GM23338 (cell line): ENCODE results near the gene STIM1. TPM values are rescaled to one million over a fixed set of nuclear protein-coding genes. Genes with fewer than 3 reads are reported as not detected.

Source experiments
- ATAC-seq: fragments of 200-7000 bp; cut with Tn5 transposase; 3 replicates; pipeline ENCODE4 v1.9.1; 2020
- DNase-seq: peaks from one replicate; pipeline ENCODE4 v3.0.0-alpha.2; 2015; ENCODE audit warnings: low spot score
- H2AFZ ChIP-seq: fragments of 200-600 bp; sonication (generic); 2 replicates; pipeline ENCODE4 v1.8.0; 2016; ENCODE audit warnings: antibody characterized with exemption, mild to moderate bottlenecking, moderate library complexity
- H3F3A ChIP-seq: fragments of 200-600 bp; sonication (generic); replicated peaks from 2 replicates; pipeline ENCODE4 v1.8.0; 2017; ENCODE audit warnings: antibody characterized with exemption, mixed run types, low read depth
- H3K27ac ChIP-seq: fragments of 200-600 bp; sonication (generic); 2 replicates; pipeline ENCODE4 v1.6.1; 2016; ENCODE audit warnings: low read depth
- H3K27me3 ChIP-seq: fragments of 200-600 bp; sonication (generic); 2 replicates; pipeline ENCODE4 v1.8.0; 2016; ENCODE audit warnings: mild to moderate bottlenecking, mixed run types, moderate library complexity; ENCODE audit not compliant: insufficient read depth
- H3K36me3 ChIP-seq: fragments of 200-600 bp; sonication (generic); 2 replicates; pipeline ENCODE4 v1.8.0; 2016; ENCODE audit warnings: mild to moderate bottlenecking; ENCODE audit not compliant: insufficient read depth
- H3K4me1 ChIP-seq: fragments of 200-600 bp; sonication (generic); 2 replicates; pipeline ENCODE4 v1.8.0; 2016; ENCODE audit warnings: mild to moderate bottlenecking, moderate library complexity; ENCODE audit not compliant: insufficient read depth
- H3K4me2 ChIP-seq: fragments of 200-600 bp; sonication (generic); 2 replicates; pipeline ENCODE4 v1.7.1; 2017; ENCODE audit warnings: mixed run types
- H3K4me3 ChIP-seq: fragments of 200-600 bp; sonication (generic); 2 replicates; pipeline ENCODE4 v1.6.1; 2016; ENCODE audit warnings: mixed run types
- H3K79me2 ChIP-seq: fragments of 200-600 bp; sonication (generic); replicated peaks from 2 replicates; pipeline ENCODE4 v1.8.0; 2017; ENCODE audit warnings: mild to moderate bottlenecking; ENCODE audit not compliant: insufficient read depth
- H3K9me2 ChIP-seq: fragments of 200-600 bp; sonication (generic); 2 replicates; pipeline ENCODE4 v1.8.0; 2017; ENCODE audit not compliant: insufficient read depth
- H4K20me1 ChIP-seq: fragments of 200-600 bp; sonication (generic); replicated peaks from 2 replicates; pipeline ENCODE4 v1.8.0; 2017; ENCODE audit warnings: mild to moderate bottlenecking; ENCODE audit not compliant: insufficient read depth
- H3K27ac Mint-ChIP-seq: 2 replicates; pipeline ENCODE4 v1.8.0; 2020; ENCODE audit warnings: inconsistent platforms, mild to moderate bottlenecking, moderate library complexity, mixed read lengths
- H3K27me3 Mint-ChIP-seq: 3 replicates; pipeline ENCODE4 v1.8.0; 2022; ENCODE audit warnings: low read depth, mild to moderate bottlenecking, moderate library complexity, mixed read lengths, inconsistent platforms; ENCODE audit not compliant: insufficient read depth, poor library complexity
- H3K36me3 Mint-ChIP-seq: 3 replicates; pipeline ENCODE4 v1.8.0; 2021; ENCODE audit warnings: low read depth, mild to moderate bottlenecking, inconsistent platforms, moderate library complexity, mixed read lengths
- H3K4me1 Mint-ChIP-seq: 3 replicates; pipeline ENCODE4 v1.8.0; 2020; ENCODE audit warnings: mild to moderate bottlenecking, inconsistent platforms, mixed read lengths
- H3K4me3 Mint-ChIP-seq: 3 replicates; pipeline ENCODE4 v1.8.0; 2021; ENCODE audit warnings: moderate library complexity, mild to moderate bottlenecking, inconsistent platforms, mixed read lengths
- H3K9me3 Mint-ChIP-seq: 3 replicates; pipeline ENCODE4 v1.8.0; 2020; ENCODE audit warnings: moderate library complexity, mild to moderate bottlenecking, inconsistent platforms, mixed read lengths
- EZH2 ChIP-seq: fragments of 200-600 bp; sonication (generic); IDR thresholded peaks from one replicate; pipeline ENCODE4 v1.8.0; 2017; ENCODE audit warnings: antibody characterized with exemption, mild to moderate bottlenecking, low read depth; ENCODE audit not compliant: unreplicated experiment
- EZH2phosphoT487 ChIP-seq: fragments of 200-600 bp; sonication (generic); IDR thresholded peaks from one replicate; pipeline ENCODE4 v1.8.1; 2018; ENCODE audit warnings: antibody characterized with exemption; ENCODE audit not compliant: unreplicated experiment
- NANOG ChIP-seq: IDR thresholded peaks from 2 replicates; pipeline ENCODE4 v1.6.1; 2016; ENCODE audit warnings: antibody characterized with exemption, borderline replicate concordance
- POLR2AphosphoS5 ChIP-seq: IDR thresholded peaks from 2 replicates; pipeline ENCODE4 v1.6.1; 2016; ENCODE audit warnings: antibody characterized with exemption, low read depth
- polyA plus RNA-seq: library from polyadenylated mRNA; unstranded; fragments of >200 nt; fragmentation: Nextera tagmentation; extraction: Ambion mirVana; gene quantifications from 2 replicates; pipeline ENCODE4 v1.2.1, GENCODE V29; 2016
- total RNA-seq: library from RNA; depleted of rRNA; stranded (reverse); fragments of >200 nt; shearing (Covaris generic); gene quantifications from 2 replicates; pipeline ENCODE4 v1.2.3, GENCODE V29; 2014
- TF ChIP-seq, protein P1 (sequence below): IDR thresholded peaks from 2 replicates; pipeline ENCODE4 v1.6.1; 2016; ENCODE audit warnings: antibody characterized with exemption
- TF ChIP-seq, protein P2 (sequence below): fragments of 250-450 bp; sonication (Bioruptor Pico); IDR thresholded peaks from 2 replicates; pipeline ENCODE4 v1.5.0; 2020; ENCODE audit warnings: mild to moderate bottlenecking, moderate library complexity
- TF ChIP-seq, protein P3 (sequence below), 2 experiments: fragments of 200-600 bp in 1 of 2; sonication (generic) in 1 of 2; conservative IDR thresholded peaks; 2 replicates each; pipeline versions ENCODE4 v1.5.1 to v1.6.1; 2016 to 2017; ENCODE audit warnings: antibody characterized with exemption in 2 of 2, low read depth in 2 of 2, mild to moderate bottlenecking in 2 of 2, moderate library complexity in 1 of 2

Gene STIM1
- total and polyA plus RNA-seq, 2 experiments from 2014 or later = 3.5 to 14.0 TPM

DNA sequence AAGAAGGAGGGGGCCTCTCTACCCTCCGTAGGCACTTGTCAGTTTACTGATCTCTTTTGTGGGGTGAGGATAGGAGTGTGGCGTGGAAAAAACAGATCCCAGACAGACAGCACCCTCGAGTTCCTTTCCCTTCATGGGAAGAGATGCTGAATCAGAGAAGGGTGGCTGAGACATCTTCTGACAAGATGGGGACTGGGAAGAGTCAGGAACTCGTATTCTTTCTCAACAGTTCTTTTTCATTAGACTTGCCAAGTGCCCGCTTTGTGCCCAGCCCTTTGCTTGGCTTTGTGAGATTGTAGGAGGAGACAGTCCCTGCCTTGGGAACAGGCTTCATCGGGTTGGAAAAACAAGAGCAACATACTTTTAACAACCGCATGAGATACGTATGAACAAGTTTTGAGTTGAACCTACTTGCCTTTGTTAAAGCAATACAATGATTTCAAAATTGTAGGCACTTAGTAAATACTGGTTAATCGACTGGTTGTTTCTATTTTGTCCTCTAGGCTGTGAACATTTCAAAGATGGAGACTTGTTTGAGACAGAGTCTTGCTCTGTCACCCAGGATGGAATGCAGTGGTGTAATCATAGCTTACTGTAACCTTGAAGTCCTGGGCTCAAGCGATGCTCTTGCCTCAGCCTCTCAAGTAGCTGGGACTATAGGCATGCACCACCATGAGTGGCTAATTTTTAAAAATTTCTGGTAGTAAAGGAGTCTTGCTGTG lies 240.2 kb downstream of the STIM1 start:
- TF ChIP-seq, protein P1, sequence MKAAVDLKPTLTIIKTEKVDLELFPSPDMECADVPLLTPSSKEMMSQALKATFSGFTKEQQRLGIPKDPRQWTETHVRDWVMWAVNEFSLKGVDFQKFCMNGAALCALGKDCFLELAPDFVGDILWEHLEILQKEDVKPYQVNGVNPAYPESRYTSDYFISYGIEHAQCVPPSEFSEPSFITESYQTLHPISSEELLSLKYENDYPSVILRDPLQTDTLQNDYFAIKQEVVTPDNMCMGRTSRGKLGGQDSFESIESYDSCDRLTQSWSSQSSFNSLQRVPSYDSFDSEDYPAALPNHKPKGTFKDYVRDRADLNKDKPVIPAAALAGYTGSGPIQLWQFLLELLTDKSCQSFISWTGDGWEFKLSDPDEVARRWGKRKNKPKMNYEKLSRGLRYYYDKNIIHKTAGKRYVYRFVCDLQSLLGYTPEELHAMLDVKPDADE = no peak
- Mint-ChIP-seq H3K36me3 (no peaks in the 10 kb centered on the region), H3K4me3 (peak overlapping the region; percentile 98), H3K9me3 (no peaks in the 10 kb centered on the region), H3K27ac (peak overlapping the region; percentile 95), H3K27me3 (peaks cover 2% of the 10 kb centered on the region), H3K4me1 (peaks cover 22% of the 10 kb centered on the region)
- no peak overlapping the region for H3K27ac ChIP-seq
- no peaks in the 10 kb centered on the region for H3K27me3 ChIP-seq
- H3K4me1 ChIP-seq = peaks cover 15% of the 10 kb centered on the region
- no peak for DNase-seq
- peak overlapping the region; percentile 98 for H3K4me3 ChIP-seq
- H3K9me2 ChIP-seq = no peaks in the 10 kb centered on the region
- H3K36me3 ChIP-seq = no peaks in the 10 kb centered on the region
- peaks cover 50% of the 10 kb centered on the region for H3K79me2 ChIP-seq
- no peak for ATAC-seq
- H4K20me1 ChIP-seq = peaks cover 3% of the 10 kb centered on the region; the same call in 1 of the 2 replicates
- H3F3A ChIP-seq = no peaks in the 10 kb centered on the region
- H2AFZ ChIP-seq = peak overlapping the region; percentile 88; the same call in 1 of the 2 replicates
- H3K4me2 ChIP-seq = peak overlapping the region; percentile 93

GRCh38 chr11:4098026-4098621 lies 242.7 kb downstream of the STIM1 start:
- H3K9me3 Mint-ChIP-seq = no peaks in the 10 kb centered on the region
- H3K4me1 ChIP-seq = peaks cover 15% of the 10 kb centered on the region
- no peak overlapping the region for H3K4me2 ChIP-seq
- ATAC-seq (no peak), DNase-seq (no peak)
- H2AFZ ChIP-seq = no peak overlapping the region
- no peak overlapping the region for H3K27ac Mint-ChIP-seq
- peaks cover 22% of the 10 kb centered on the region for H3K4me1 Mint-ChIP-seq
- peaks cover 13% of the 10 kb centered on the region; the same call in 2 of the 3 replicates for H3K36me3 Mint-ChIP-seq
- H3K27me3 Mint-ChIP-seq = peaks cover 2% of the 10 kb centered on the region
- no peak overlapping the region for H3K4me3 Mint-ChIP-seq
- H3K9me2 ChIP-seq = no peaks in the 10 kb centered on the region
- no peaks in the 10 kb centered on the region for H3F3A ChIP-seq
- no peak overlapping the region for H3K4me3 ChIP-seq
- H3K27ac ChIP-seq = no peak overlapping the region
- no peaks in the 10 kb centered on the region for H3K36me3 ChIP-seq
- peaks cover 55% of the 10 kb centered on the region for H3K79me2 ChIP-seq
- no peaks in the 10 kb centered on the region for H3K27me3 ChIP-seq
- peaks cover 6% of the 10 kb centered on the region for H4K20me1 ChIP-seq
- no peak for TF ChIP-seq EZH2phosphoT487
- TF ChIP-seq, protein P2, sequence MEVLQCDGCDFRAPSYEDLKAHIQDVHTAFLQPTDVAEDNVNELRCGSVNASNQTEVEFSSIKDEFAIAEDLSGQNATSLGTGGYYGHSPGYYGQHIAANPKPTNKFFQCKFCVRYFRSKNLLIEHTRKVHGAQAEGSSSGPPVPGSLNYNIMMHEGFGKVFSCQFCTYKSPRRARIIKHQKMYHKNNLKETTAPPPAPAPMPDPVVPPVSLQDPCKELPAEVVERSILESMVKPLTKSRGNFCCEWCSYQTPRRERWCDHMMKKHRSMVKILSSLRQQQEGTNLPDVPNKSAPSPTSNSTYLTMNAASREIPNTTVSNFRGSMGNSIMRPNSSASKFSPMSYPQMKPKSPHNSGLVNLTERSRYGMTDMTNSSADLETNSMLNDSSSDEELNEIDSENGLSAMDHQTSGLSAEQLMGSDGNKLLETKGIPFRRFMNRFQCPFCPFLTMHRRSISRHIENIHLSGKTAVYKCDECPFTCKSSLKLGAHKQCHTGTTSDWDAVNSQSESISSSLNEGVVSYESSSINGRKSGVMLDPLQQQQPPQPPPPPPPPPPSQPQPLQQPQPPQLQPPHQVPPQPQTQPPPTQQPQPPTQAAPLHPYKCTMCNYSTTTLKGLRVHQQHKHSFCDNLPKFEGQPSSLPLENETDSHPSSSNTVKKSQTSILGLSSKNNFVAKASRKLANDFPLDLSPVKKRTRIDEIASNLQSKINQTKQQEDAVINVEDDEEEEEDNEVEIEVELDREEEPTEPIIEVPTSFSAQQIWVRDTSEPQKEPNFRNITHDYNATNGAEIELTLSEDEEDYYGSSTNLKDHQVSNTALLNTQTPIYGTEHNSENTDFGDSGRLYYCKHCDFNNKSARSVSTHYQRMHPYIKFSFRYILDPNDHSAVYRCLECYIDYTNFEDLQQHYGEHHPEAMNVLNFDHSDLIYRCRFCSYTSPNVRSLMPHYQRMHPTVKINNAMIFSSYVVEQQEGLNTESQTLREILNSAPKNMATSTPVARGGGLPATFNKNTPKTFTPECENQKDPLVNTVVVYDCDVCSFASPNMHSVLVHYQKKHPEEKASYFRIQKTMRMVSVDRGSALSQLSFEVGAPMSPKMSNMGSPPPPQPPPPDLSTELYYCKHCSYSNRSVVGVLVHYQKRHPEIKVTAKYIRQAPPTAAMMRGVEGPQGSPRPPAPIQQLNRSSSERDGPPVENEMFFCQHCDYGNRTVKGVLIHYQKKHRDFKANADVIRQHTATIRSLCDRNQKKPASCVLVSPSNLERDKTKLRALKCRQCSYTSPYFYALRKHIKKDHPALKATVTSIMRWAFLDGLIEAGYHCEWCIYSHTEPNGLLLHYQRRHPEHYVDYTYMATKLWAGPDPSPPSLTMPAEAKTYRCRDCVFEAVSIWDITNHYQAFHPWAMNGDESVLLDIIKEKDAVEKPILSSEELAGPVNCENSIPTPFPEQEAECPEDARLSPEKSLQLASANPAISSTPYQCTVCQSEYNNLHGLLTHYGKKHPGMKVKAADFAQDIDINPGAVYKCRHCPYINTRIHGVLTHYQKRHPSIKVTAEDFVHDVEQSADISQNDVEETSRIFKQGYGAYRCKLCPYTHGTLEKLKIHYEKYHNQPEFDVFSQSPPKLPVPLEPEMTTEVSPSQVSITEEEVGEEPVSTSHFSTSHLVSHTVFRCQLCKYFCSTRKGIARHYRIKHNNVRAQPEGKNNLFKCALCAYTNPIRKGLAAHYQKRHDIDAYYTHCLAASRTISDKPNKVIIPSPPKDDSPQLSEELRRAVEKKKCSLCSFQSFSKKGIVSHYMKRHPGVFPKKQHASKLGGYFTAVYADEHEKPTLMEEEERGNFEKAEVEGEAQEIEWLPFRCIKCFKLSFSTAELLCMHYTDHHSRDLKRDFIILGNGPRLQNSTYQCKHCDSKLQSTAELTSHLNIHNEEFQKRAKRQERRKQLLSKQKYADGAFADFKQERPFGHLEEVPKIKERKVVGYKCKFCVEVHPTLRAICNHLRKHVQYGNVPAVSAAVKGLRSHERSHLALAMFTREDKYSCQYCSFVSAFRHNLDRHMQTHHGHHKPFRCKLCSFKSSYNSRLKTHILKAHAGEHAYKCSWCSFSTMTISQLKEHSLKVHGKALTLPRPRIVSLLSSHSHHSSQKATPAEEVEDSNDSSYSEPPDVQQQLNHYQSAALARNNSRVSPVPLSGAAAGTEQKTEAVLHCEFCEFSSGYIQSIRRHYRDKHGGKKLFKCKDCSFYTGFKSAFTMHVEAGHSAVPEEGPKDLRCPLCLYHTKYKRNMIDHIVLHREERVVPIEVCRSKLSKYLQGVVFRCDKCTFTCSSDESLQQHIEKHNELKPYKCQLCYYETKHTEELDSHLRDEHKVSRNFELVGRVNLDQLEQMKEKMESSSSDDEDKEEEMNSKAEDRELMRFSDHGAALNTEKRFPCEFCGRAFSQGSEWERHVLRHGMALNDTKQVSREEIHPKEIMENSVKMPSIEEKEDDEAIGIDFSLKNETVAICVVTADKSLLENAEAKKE (CRISPR knock-in tag) = no peak
- TF ChIP-seq POLR2AphosphoS5 = no peak
- TF ChIP-seq, protein P3, sequence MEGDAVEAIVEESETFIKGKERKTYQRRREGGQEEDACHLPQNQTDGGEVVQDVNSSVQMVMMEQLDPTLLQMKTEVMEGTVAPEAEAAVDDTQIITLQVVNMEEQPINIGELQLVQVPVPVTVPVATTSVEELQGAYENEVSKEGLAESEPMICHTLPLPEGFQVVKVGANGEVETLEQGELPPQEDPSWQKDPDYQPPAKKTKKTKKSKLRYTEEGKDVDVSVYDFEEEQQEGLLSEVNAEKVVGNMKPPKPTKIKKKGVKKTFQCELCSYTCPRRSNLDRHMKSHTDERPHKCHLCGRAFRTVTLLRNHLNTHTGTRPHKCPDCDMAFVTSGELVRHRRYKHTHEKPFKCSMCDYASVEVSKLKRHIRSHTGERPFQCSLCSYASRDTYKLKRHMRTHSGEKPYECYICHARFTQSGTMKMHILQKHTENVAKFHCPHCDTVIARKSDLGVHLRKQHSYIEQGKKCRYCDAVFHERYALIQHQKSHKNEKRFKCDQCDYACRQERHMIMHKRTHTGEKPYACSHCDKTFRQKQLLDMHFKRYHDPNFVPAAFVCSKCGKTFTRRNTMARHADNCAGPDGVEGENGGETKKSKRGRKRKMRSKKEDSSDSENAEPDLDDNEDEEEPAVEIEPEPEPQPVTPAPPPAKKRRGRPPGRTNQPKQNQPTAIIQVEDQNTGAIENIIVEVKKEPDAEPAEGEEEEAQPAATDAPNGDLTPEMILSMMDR (conservative IDR thresholded peaks at IDR 0.05; ENCODE audit: low read depth in 2 of 2) = no peak
- no peak for TF ChIP-seq EZH2
- no peak for TF ChIP-seq NANOG
